ENCODE data around the gene SLC31A1. TPM values are rescaled to one million over a fixed set of nuclear protein-coding genes. Genes with fewer than 3 reads are reported as not detected.

The SLC31A1 gene
- total and polyA plus RNA-seq, 2 donors (not counting 1 experiment from before 2014, with no cell fraction given): 1.1 to 3.2 TPM

DNA sequence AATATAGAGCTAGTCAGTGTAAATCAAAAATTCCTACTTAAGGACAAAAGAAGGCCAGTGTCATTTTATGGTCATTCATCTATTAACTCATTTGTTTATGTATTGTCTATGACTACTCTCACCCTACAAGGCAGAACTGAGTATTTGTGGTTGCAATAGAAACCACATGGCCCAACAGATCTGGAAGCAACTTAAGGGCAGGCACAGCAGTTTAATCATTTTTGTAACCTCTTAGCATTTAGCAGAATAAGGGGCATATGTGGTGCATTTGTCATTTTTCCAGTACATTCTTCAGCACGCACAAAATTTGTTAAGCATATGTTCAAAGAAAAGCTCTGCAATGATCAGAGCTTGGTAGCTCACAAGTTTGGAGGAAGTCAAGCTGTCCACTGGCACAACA is 1.4 kb upstream of the SLC31A1 start:
- no CpG with 5 or more reads among the region's 1 CpG for WGBS (ENCODE audit: insufficient coverage)
- Histone ChIP-seq H3K9ac (ENCODE audit: low read length) (peak overlapping the region; percentile 95), H4K20me1 (ENCODE audit: control insufficient read depth, insufficient read depth, low read length, poor library complexity, severe bottlenecking) (peaks cover 14% of the 10 kb centered on the region), H3K4me1 (ENCODE audit: control insufficient read depth in 2 of 2, insufficient read depth in 2 of 2, low read length in 2 of 2) (peaks cover 33 to 35% of the 10 kb centered on the region in 2 donors), H2AFZ (ENCODE audit: insufficient read depth, low read depth, low read length, poor library complexity, severe bottlenecking) (no peak overlapping the region), H3K27me3 (replicated peaks in 1 of 4; ENCODE audit: control extremely low read depth in 1 of 4, control insufficient read depth in 3 of 4, insufficient read depth in 4 of 4, low read length in 3 of 4) (no peaks in the 10 kb centered on the region), H3K9me3 (ENCODE audit: control extremely low read depth in 1 of 3, control insufficient read depth in 2 of 3, insufficient read depth in 1 of 3, low read length in 2 of 3) (peaks cover 0 to 4% (median 0%) of the 10 kb centered on the region in 3 donors), H3K36me3 (replicated peaks in 1 of 2; ENCODE audit: control extremely low read depth in 1 of 2, control insufficient read depth in 1 of 2, extremely low read depth in 1 of 2, insufficient read depth in 2 of 2, low read length in 1 of 2) (no peaks in the 10 kb centered on the region), H3K79me2 (ENCODE audit: control insufficient read depth, insufficient read depth, low read length) (peaks cover 64% of the 10 kb centered on the region), H3K4me3 (ENCODE audit: control extremely low read depth in 1 of 5, extremely low read depth in 1 of 5, insufficient read depth in 1 of 5, low read depth in 2 of 5, low read length in 4 of 5) (peak overlapping the region in 4 of 5 experiments; percentile 77 to 97 (median 90)), H3K4me2 (replicated peaks; ENCODE audit: low read depth, low read length, poor library complexity, severe bottlenecking) (peak overlapping the region; percentile 91), H3K27ac (ENCODE audit: low read length in 2 of 2) (peak overlapping the region; percentile 59 to 84)
- H3K9me3 Mint-ChIP-seq (ENCODE audit: insufficient read depth): no peaks in the 10 kb centered on the region
- peak overlapping the region; percentile 95 for H3K4me3 Mint-ChIP-seq
- ChIA-PET CTCF (interaction anchor here (0.8 to 5.6 kb wide), 6 partner anchors 13 to 438 kb away, joined by 3 to 39 read pairs (median 4); partner anchors contain the start of genes CDC26 and PRPF4), POLR2A (interaction anchor here (2.1 kb wide), 1 partner anchor 191 kb away, joined by 12 read pairs; the partner anchor contains the start of genes C9orf43 and POLE3)
- H3K27ac Mint-ChIP-seq: peak overlapping the region; percentile 95
- H3K4me1 Mint-ChIP-seq: peaks cover 49% of the 10 kb centered on the region
- intact Hi-C loops (cut with micrococcal nuclease): loop anchor here (2.0 to 5.0 kb wide), 3 partner anchors 181 to 1323 kb away; partner anchors contain the start of genes ALAD, PTBP3 and UGCG
- H3K27me3 Mint-ChIP-seq: no peaks in the 10 kb centered on the region
- no peak for ATAC-seq (ENCODE audit: low read depth)
- TF ChIP-seq, protein P1, sequence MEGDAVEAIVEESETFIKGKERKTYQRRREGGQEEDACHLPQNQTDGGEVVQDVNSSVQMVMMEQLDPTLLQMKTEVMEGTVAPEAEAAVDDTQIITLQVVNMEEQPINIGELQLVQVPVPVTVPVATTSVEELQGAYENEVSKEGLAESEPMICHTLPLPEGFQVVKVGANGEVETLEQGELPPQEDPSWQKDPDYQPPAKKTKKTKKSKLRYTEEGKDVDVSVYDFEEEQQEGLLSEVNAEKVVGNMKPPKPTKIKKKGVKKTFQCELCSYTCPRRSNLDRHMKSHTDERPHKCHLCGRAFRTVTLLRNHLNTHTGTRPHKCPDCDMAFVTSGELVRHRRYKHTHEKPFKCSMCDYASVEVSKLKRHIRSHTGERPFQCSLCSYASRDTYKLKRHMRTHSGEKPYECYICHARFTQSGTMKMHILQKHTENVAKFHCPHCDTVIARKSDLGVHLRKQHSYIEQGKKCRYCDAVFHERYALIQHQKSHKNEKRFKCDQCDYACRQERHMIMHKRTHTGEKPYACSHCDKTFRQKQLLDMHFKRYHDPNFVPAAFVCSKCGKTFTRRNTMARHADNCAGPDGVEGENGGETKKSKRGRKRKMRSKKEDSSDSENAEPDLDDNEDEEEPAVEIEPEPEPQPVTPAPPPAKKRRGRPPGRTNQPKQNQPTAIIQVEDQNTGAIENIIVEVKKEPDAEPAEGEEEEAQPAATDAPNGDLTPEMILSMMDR (IDR thresholded peaks at IDR 0.05): no peak
- TF ChIP-seq EZH2 (IDR thresholded peaks at IDR 0.05; ENCODE audit: borderline replicate concordance, insufficient read depth, low read depth, low read length, poor library complexity, severe bottlenecking): no peak
- DNase-seq: peak; percentile 53

DNA sequence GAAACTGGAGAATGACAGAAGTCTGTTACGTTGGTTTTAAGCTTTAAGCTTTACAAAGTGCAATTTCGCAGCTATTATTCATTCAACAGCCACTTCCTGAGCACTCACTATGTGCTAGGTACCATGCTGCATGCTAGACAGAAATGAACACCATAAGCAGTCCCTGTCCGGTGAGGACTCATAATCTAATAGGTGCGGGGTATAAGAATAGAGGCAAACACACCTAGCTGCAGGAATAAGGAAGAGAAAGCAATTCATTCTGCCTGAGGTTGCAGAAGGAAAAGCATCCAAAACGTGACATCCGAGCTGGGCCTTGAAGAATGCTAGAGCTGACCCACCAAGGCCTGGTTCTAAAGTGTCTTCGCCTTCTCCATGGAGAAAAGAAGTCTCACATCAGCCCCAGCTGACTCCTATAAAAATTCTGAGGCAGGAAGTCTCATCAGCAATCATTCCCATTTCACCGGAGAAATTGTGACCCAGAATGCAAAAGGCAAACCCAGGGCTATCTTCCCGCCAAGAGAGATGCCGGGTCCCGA is 809 bp upstream of the SLC31A1 start:
- ChIA-PET CTCF (interaction anchor here (0.8 to 5.6 kb wide), 9 partner anchors 11 to 437 kb away, joined by 3 to 39 read pairs (median 4); partner anchors contain the start of genes CDC26, PRPF4 and SLC31A2), POLR2A (interaction anchor here (0.6 to 2.1 kb wide), 4 partner anchors 11 to 190 kb away, joined by 5 to 12 read pairs (median 8); partner anchors contain the start of genes C9orf43, CDC26, POLE3 and PRPF4)
- Histone ChIP-seq H3K27me3 (replicated peaks in 1 of 4; ENCODE audit: control extremely low read depth in 1 of 4, control insufficient read depth in 3 of 4, insufficient read depth in 4 of 4, low read length in 3 of 4) (no peaks in the 10 kb centered on the region), H3K79me2 (ENCODE audit: control insufficient read depth, insufficient read depth, low read length) (peaks cover 60% of the 10 kb centered on the region), H3K27ac (ENCODE audit: low read length in 2 of 2) (peak overlapping the region; percentile 59 to 84), H4K20me1 (ENCODE audit: control insufficient read depth, insufficient read depth, low read length, poor library complexity, severe bottlenecking) (peaks cover 9% of the 10 kb centered on the region), H3K9ac (ENCODE audit: low read length) (peak overlapping the region; percentile 95), H3K4me3 (ENCODE audit: control extremely low read depth in 1 of 5, extremely low read depth in 1 of 5, insufficient read depth in 1 of 5, low read depth in 2 of 5, low read length in 4 of 5) (peak overlapping the region; percentile 77 to 97 (median 94)), H3K4me1 (ENCODE audit: control insufficient read depth in 2 of 2, insufficient read depth in 2 of 2, low read length in 2 of 2) (peaks cover 33 to 35% of the 10 kb centered on the region in 2 donors), H3K36me3 (replicated peaks in 1 of 2; ENCODE audit: control extremely low read depth in 1 of 2, control insufficient read depth in 1 of 2, extremely low read depth in 1 of 2, insufficient read depth in 2 of 2, low read length in 1 of 2) (no peaks in the 10 kb centered on the region), H3K4me2 (replicated peaks; ENCODE audit: low read depth, low read length, poor library complexity, severe bottlenecking) (peak overlapping the region; percentile 91), H3K9me3 (ENCODE audit: control extremely low read depth in 1 of 3, control insufficient read depth in 2 of 3, insufficient read depth in 1 of 3, low read length in 2 of 3) (peaks cover 0 to 4% (median 0%) of the 10 kb centered on the region in 3 donors), H2AFZ (ENCODE audit: insufficient read depth, low read depth, low read length, poor library complexity, severe bottlenecking) (peak overlapping the region; percentile 87)
- Mint-ChIP-seq H3K9me3 (ENCODE audit: insufficient read depth) (no peaks in the 10 kb centered on the region), H3K4me1 (peaks cover 48% of the 10 kb centered on the region), H3K27me3 (no peaks in the 10 kb centered on the region), H3K27ac (peak overlapping the region; percentile 95), H3K4me3 (peak overlapping the region; percentile 95)
- WGBS (ENCODE audit: insufficient coverage): 5% methylated on average over 9 of the region's 11 CpGs
- ATAC-seq (ENCODE audit: low read depth): no peak
- TF ChIP-seq, protein P1 (IDR thresholded peaks at IDR 0.05): no peak
- no peak for TF ChIP-seq EZH2 (IDR thresholded peaks at IDR 0.05; ENCODE audit: borderline replicate concordance, insufficient read depth, low read depth, low read length, poor library complexity, severe bottlenecking)
- DNase-seq: no peak
- intact Hi-C loops (cut with micrococcal nuclease): loop anchor here (1.0 to 5.0 kb wide), 7 partner anchors 12 to 1323 kb away; partner anchors contain the start of genes ALAD, CDC26, PRPF4 and PTBP3

Measured in B cell (primary cell).